Stimulated activated CD8-positive, alpha-beta memory T cell treated with anti-CD3 and anti-CD28 coated beads, Interleukin-4, amount 100 ng/mL, for 1 hour (primary cell): ENCODE results near the gene IGIP.
A peak's percentile ranks its signal among the peaks of the same experiment; 100 is the strongest.
"Not testable (repeated sequence)": the region's sequence is repeated elsewhere in the genome, so short reads cannot be mapped to it uniquely, and the experiment has no call there.

ENCODE experiments used
- DNase-seq, 2 donors: peaks; one replicate each; pipeline ENCODE4 v3.0.0-alpha.2; 2020; ENCODE audit warnings: low read depth in 2 of 2, low spot score in 1 of 2

IGIP gene

DNA sequence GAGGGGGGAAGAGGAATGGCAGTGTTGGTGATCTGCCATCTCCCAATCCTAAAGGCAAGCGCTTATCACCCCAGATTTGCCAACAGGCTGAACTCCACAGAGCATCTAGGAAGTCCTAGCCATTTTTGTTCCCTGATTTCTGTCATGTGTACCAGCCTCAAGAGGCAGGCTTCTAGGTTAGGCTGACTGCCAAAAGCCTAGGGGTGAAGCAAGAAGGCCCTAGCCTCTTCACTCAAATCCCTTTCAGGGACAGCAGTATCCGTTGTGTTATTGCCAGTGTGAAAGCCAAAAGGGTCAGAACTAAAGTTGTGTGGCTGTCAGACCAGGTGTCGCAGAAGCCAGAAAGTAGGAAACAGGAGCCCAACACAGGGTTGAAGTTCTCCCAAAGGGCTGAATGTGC, 14.7 kb downstream of the IGIP start:
- no peak for DNase-seq

DNA sequence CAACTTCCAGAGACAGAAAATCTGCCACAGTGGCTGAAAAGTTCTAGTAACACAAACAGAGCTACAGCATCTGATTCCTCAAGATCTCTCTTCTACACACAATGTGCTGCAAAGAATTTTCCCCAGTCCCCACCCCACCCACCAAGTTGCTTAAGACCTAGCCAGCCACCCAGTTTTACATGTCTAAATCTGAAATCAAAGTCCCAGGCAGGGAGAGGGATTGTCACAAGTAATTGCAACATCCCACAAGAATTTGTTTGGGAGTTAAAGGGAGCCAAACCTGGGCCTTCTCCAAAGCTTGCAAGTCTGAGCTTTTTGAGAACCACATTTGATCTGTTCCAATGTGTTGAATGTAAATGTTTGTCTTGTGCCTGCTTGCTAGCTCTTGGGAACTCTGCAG, 15.5 kb downstream of the IGIP start:
- no peak for DNase-seq

DNA sequence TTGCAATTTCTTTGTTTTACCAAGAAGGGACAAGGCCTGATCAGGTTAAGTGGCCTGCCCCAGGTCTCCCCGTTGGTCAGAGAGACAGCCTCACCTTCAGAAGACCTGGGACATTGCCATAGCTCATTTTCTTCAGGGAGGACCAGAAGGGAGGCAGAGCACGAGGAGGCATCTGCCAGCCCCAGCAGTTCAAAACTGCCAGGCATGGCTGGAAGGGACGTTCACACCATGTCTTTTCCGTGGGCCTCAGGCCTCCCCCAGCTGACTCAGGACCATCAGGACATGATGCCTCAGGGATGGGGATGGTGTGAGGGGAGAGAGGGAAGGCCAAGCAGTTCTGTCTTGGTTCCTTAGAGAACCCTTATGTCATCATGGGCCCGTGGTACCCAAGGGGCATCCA, 16.5 kb downstream of the IGIP start:
- no peak for DNase-seq

DNA sequence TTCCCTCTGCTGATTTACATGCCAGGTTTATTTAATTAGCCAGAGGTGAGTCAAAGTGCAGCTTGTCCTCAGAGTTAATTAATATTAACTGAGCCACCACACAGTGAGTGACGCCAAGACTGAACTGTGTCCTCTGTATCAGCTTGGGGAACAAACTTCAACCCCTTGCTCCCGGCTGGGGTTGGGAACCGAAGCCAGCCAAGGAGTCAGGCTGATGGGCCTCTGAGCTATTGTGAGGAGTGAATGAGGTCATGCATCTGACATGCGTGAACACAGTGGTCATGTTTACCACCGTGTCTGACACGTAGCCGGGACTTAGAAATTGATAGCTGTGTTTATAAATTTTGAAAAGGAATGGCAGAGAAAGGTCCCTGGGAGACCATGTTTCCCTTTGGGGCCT, 17.1 kb downstream of the IGIP start:
- DNase-seq, result no peak

DNA sequence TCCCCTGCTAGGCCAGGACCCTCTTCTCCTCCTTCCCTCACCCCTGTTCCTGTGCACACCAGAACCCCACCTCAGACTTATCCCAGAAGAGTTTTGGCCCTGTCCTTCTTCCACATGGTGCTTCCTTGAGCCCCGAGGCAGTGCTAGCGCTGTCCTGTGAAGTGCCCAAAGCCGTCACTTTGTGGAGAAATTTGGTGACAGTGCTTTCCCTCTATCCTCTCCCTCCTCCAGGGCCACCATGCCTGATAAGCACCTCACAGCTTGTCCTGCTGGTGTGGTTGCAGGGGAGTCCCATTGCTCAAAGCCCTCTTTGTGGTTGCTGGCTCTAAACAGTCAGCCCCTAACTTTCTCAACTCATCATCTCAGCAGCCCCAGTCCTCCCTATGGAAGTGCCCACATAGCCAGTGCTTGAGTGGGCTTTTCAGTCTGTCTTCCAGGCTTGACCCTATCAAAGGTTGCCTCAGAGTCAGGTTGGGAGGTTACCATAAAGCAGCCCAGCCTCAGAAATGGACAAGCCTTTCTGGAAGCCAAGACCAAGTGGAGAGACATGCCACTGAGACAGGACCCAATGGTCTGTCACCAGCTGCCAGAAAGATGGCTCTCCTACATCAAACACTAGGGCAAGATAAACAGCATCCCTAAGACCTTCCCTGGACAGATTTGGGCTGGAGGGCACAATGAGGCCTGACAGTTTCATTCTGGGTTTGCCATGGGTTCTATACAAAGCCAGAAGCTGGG, 18.0 kb downstream of the IGIP start:
- DNase-seq, result no peak

DNA sequence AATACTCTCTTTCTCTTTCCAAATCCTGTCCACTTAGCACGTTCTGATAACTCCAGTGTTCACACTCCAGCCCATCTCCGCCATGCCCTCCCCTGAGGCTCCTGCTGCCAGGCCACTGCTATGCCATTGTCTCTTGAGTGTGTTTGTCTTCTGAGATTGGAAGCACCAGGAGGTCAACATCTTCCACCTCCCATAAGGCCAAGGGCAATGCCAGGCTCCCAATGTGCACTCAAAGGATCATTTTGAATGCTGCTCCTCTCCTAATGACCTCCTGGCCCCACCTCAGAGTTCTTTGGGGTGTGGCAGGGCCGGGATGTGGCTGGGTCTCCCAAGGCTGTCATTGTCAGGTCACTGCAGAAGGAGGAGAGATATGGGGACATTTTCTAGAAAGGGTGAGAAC, 19.5 kb downstream of the IGIP start:
- DNase-seq, result no peak

DNA sequence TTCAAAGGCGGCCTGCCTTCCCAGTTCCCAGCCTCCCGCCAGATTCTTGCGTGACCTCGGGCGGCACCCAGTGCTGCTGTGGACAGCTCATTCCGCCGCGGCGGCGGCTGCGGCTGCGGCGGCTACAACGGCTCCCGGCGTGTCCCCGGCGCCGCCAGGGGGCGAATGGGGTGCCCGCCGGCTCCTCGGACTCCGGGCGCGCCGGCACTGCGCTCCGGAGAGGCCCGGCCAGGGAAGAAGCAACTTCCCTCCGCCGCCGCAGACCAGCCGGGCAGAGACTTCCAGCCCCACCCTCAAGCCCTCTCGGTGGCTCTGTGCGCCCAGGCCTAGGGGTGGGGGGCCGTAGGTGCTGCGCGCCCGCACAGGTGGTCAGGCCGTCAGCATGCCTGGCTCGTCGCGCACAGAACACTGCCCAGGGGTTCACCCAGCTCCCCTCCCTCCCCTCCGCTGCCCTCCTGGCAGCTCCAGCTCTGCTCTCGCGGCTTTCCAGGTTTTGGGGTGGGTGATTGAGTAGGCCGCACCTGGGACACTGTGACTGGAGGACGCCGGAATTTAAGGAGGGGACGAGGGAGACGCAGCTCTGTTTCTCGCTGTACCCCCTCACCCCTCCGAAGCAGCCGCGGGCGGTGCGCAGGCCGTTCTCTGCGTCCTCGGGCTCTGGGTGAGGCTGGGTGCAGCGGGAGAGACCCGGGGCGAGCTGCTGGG, 20.2 kb downstream of the IGIP start:
- DNase-seq, result peak; percentile 11 to 18

DNA sequence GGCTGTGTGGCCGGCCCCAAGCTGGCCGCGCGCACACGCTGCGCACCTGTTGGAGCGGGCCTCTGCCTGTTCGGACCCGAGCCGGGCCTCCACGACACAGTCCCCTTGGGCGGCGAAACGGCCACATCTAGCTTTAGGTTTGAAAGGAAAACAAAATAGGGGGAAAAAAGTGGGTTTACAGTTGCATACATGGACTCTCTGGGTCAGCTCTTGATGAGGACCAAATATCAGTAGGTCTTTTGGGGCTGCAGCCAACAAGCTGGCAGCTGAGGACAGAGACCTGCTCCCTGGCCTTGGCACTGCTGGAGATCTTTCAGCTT, 20.7 kb downstream of the IGIP start:
- no peak for DNase-seq

DNA sequence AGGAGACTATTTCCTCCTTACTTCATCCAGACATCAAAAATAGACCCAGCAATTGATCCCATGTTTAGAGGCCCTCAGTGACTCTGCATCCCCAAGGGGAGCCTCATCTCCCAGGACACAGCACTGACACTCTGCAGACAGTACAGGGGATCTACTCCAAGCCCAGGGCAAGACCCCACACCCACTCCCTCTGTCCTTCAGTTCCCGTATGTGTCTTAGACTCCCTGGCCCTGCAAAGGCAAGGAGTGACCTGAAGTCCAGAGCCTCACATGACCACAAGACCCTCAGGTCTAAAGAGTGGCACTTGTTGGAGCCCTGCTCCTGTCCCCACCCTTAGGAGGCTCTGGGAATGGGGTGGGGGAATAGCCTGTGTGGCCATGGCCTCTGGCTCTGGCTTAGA, 21.7 kb downstream of the IGIP start:
- no peak for DNase-seq

DNA sequence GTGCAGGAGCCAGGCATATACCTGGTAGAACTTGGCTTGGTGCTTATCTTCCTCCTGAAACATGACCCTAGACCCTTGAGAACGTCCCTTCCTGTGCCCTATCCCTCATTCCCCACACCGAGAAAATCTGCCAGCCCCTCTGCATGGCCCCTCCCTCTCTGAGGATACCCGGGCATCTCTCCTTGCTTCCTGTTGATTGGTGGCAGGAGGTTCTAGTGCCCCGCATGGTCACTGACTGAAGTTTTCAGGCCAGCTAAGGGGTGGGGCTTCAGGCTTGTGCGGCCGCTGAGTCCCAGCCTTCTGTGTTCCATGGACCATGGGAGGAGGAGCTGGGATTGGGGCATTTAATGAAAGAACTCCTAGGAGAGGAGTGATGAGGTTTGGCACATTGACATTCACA, 22.8 kb downstream of the IGIP start:
- no peak for DNase-seq

DNA sequence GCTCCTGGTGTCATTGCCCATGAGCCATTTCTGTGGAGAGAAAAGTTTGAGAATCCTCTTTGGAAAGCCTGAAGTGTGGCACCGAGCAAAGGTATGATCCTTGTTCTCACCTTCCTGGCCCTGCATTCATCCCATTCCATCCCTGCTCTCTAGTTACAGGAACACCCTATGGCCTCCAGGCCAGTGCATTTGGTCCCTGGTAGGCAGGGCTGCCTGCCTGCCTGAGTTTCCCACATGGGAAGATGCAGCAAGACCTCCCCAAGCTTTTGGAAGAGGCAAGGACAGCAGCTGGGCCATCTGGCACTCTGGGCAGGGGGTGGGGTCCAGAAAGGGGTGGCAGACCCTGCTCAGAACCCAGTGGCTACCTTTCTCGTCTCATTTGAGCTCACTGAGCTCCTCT, 24.5 kb downstream of the IGIP start:
- no peak for DNase-seq

DNA sequence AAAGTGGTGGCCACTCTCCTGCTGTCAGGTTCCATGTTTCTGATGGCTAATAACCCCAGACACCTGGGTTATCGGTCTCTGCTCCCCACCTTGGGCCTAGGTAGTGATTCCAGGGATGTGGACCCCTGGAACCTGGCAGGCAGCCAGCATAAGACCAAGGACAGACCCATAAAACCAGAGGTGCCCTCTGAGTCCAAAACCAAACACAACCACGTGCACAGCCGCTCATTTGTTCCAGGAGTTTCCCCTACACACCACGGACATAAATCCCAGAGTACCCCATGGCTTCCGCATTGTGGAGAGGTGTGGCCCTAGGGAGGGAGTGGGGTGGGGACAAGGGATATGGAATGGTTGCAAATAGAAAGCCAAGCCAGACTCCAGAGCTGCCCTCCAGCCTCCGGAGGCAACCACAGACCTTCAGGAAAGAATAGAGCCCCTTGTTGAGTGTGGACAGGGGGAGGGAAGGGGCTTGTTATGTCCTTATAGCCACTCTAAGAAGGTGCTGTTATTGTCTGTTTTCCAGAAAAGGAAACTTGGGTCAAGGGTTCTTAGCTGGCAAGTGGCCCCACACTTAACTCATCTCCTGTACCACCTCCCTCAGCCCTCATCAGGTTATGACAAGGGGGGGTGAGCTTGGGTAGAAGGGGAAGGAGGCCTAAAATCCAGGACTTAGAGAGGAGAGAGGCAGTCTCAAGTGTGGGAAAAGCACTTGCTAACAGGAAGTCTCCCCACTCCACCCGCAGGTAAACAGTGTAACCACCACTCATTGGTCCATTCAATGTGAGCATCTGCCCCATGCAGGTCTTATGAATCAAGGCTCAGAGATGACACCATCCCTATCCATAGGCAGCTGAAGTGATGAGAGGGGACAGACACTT, 25.6 kb downstream of the IGIP start:
- DNase-seq, result no peak

DNA sequence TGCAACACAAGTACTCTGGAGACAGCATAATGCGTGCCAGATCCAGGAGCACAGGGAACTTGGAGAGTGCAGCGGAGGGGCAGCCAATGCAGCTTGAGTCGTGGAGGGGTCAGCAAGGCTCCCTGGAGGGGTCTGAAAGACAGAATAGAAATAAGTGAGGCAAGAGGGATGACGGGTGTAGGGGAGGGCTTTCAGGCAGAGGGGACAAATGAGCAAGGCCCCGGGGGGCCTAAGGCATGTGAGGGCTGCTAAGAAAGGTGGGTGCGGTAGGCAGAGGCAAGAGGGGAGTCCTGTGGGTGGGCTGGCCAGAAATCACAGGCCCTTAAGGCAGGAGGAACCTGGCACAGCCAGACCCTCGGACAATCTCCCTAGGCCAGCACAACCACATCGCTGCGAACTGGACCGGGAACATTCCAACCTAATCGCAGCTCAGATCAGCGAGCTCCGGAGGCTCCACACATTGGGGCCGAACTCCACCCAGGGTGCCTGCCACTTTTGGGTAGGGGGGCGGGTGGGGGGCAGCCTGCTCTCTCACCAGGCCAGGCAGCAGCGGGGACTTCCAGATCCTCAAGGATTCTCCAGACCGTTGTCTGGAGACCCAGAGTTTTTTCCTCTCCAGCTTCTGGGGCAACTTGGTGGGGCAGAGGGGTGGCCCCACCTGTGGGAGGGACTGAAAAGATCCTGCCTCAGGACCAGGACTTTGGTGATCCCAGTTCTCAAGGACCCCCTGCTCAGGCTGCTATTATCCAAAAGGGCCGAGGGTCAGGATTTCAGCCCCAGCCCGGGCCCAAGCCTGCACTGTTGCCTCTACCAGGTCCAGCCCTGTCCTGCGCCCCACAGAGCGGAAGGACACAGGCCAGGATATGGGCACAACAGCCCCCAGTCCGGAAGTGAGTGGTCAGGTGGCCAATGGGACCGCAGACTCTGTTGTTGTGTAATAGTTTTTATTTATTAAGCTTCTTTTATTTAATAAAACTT, 26.6 kb downstream of the IGIP start:
- DNase-seq, result no peak

DNA sequence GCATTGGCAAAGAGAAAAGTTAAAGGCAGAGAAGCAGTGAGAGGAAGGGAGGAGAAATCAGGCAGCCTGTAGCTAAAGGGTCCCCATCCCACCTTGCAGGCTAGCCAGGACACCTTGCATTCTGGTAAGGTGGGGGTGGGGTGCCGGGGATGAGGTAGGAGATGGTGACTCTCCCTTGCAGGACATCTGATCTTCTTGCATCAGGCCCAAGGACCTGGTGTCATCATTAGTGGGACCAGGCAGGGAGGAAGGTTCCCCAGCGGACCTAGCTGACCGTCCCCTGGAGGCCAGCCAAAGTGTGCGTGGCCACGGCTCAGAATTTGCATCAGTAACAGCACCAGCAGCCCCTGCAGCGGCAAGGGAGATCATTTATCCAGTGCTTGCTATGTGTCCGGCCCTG, 27.5 kb downstream of the IGIP start:
- DNase-seq, result no peak

DNA sequence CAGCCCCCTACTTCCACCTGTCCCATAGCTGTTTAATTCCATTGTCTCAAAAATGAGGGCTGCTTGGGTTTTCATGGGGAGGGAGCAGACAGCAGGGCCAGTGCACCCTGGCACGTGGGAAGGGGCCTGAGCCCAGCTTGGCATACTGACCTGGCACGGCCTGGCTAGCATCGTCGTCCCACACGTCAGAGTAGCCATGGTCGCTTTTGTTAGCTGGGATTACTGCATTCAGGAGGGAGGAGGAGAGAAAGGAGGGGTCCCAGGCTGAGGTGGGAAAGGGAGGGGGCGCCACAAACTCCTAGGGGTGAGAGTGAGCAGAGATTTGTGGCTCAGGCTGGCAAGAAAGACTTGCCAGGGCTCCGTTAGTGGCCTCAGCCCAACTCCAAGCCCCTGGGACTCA, 28.2 kb downstream of the IGIP start:
- no peak for DNase-seq

DNA sequence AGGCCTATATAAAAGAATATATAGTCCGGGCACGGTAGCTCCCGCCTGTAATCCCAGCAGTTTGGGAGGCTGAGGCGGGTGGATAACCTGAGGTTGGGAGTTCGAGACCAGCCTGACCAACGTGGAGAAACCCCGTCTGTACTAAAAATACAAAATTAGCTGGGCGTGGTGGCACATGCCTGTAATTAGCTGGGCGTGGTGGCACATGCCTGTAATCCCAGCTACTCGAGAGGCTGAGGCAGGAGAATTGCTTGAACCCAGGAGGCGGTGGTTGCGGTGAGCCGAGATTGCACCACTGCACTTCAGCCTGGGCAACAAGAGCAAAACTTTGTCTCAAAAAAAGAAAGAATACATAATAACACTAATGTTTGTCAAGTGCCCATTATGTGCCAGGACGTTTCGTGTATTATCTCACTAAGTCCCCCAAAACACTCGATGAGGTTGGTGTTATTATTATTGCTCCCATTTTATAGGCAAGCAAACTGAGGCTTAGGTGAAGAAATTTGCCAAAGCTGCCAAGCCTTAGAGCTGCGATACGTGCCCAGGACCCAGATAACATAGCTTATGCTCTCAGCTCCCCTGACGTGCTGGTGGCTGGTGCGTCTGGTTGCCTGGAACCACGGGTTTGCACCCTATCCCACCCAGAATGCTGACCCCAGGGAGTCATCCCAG, 29.1 kb downstream of the IGIP start:
- DNase-seq, result not testable (repeated sequence)

DNA sequence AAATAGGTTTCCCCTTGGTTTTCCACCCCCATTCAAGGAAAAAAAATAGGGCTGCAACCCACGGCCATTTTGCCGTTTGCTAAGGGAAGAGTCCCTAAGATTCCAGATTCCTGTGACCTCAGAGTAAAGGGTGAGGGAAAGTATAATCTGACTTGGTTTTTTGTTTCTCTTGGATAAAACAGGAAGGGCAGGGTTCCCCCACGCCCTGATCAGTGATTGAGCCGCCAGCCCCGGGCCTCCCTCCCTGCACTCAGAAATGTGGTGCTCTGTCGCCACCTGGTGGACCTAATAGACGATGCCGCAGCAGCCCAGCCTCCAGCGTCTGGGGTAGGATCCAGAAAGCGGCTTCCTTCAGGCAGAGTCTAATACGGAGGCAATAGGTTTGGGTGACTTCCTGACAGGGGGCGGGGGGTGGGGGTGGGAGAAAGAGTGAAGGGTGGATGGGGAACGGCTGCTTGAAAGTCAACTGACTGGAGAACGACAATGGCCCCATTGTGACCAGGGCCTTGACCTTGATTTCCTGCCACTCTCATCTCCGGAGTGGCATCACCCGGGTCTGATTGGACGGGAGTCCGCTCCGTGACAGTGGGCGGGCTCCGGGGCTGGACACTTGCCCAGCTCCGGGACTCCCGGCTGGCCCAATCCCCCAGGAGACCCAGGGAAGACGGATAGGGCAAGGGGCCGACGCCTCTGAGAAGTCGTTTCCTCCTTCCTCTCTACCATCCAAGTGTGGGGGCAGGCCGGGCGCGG, 31.5 kb downstream of the IGIP start:
- DNase-seq, result peak; percentile 72 to 80

DNA sequence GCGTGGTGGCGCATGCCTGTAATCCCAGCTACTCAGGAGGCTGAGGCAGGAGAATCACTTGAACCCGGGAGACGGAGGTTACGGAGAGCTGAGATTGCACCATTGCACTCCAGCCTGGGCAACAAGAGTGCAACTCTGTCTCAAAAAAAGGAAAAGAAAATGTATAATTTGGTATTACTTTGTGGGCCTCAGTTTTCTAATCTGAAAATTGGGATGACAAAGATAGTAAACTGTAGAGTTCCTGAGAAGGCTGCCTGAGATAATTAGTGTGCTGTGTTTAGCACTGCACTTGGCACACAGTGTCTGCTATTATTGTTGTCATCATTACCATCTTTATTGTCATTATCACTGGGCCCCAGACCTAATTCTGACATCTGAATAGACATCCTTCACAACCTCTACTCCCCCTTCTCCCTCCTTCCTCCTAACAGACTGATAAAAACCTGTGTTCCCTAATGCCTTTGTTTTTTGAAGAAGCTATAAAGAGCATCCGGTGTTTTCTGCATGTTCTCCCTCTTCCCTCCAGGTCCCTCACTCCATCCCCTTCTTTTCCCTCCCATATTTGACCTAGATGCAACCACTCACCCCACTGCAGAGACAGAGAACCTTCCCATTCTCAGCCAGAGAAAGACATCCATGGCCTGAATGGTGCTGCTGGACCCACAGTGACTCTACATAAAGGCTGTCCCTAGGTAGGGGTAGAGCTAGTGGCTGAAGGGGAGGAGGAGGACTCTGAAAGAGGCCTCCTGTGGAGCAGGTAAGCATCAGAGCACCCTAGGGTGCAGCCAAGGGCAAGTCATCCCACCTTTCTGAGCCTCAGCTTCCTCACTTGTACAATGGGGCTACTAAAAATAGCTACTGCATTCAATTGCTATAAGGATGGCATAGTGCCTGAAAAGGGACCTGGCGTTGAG, 33.5 kb downstream of the IGIP start:
- DNase-seq, result no peak

DNA sequence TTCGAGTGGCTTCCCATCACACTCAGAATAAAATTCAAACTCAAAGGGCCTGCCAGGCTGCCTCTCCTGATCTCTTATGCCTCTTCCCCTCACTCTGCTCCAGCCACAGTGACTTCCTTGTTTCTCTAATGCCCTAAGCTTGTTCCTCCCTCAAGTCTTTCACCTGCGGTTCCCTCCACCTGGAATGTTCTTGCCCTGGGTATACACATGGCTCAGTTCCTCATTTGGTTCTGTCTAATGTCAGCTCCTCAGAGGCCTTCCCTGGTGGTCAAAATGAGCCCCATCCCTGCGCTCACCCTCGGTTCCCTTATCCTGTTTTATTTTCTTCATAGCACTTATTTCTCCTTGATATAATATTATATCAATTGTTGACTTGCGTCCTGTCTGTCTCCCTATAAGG, 36.5 kb downstream of the IGIP start:
- no peak for DNase-seq
